Keratinocyte (primary cell): Measurements from ENCODE around the gene PCDHGC4. TPM values are rescaled to one million over a fixed set of nuclear protein-coding genes. Genes with fewer than 3 reads are reported as not detected.

ENCODE experiments used
- DNase-seq: peaks from one replicate; pipeline ENCODE4 v3.0.0-alpha.2; 2011; ENCODE audit warnings: low read depth, missing footprints, low spot score
- FAIRE-seq: peaks from 2 replicates; lab custom pipeline; 2011; peaks lifted over from hg19 to GRCh38; lab: Jason Lieb, UNC
- H2AFZ ChIP-seq: 2 replicates; pipeline ENCODE4 v1.6.0; 2012; ENCODE audit warnings: low read length, control low read depth, inconsistent platforms; ENCODE audit not compliant: control insufficient read depth
- H3K27ac ChIP-seq: 2 replicates; pipeline ENCODE4 v1.5.1; 2011; ENCODE audit warnings: low read length; ENCODE audit not compliant: control insufficient read depth, insufficient read depth
- H3K27me3 ChIP-seq: 3 replicates; pipeline ENCODE4 v1.6.0; 2011; ENCODE audit warnings: low read length; ENCODE audit not compliant: control insufficient read depth, insufficient read depth; ENCODE audit errors: extremely low read depth
- H3K36me3 ChIP-seq, 2 experiments: 2 replicates in 1 of 2; 3 replicates in 1 of 2; pipeline ENCODE4 v1.5.1; 2011; ENCODE audit warnings: low read length in 2 of 2, mild to moderate bottlenecking in 1 of 2; ENCODE audit not compliant: control insufficient read depth in 2 of 2, insufficient read depth in 2 of 2; ENCODE audit errors: extremely low read depth in 1 of 2
- H3K4me1 ChIP-seq: 3 replicates; pipeline ENCODE4 v1.5.1; 2011; ENCODE audit warnings: low read length; ENCODE audit not compliant: control insufficient read depth, insufficient read depth; ENCODE audit errors: extremely low read depth
- H3K4me2 ChIP-seq: 3 replicates; pipeline ENCODE4 v1.6.0; 2011; ENCODE audit warnings: low read depth, low read length; ENCODE audit not compliant: control insufficient read depth, insufficient read depth; ENCODE audit errors: extremely low read depth
- H3K4me3 ChIP-seq, 3 experiments: fragments of 200-600 bp in 1 of 3; sonication (generic) in 1 of 3; 2 replicates in 2 of 3; 3 replicates in 1 of 3; pipeline ENCODE4 v1.5.1; 2011 to 2016; ENCODE audit warnings: low read length in 3 of 3, mild to moderate bottlenecking in 3 of 3, control low read depth in 2 of 3, inconsistent platforms in 1 of 3, low read depth in 1 of 3, mixed read lengths in 1 of 3, mixed run types in 1 of 3, moderate library complexity in 1 of 3; ENCODE audit not compliant: control insufficient read depth in 2 of 3, insufficient read depth in 2 of 3; ENCODE audit errors: extremely low read depth in 1 of 3
- H3K79me2 ChIP-seq: 2 replicates; pipeline ENCODE4 v1.6.0; 2012; ENCODE audit warnings: low read length; ENCODE audit not compliant: control insufficient read depth, insufficient read depth
- H3K9ac ChIP-seq: 3 replicates; pipeline ENCODE4 v1.6.0; 2011; ENCODE audit warnings: low read length; ENCODE audit not compliant: control insufficient read depth, insufficient read depth; ENCODE audit errors: extremely low read depth
- H3K9me1 ChIP-seq: 3 replicates; pipeline ENCODE4 v1.6.0; 2011; ENCODE audit warnings: low read length; ENCODE audit not compliant: control insufficient read depth, insufficient read depth; ENCODE audit errors: extremely low read depth
- H3K9me3 ChIP-seq: 2 replicates; pipeline ENCODE4 v1.5.1; 2012; ENCODE audit warnings: low read depth, low read length; ENCODE audit not compliant: control insufficient read depth
- H4K20me1 ChIP-seq: 3 replicates; pipeline ENCODE4 v1.6.0; 2011; ENCODE audit warnings: low read length; ENCODE audit not compliant: control insufficient read depth, insufficient read depth; ENCODE audit errors: extremely low read depth
- EZH2 ChIP-seq: IDR thresholded peaks from one replicate; pipeline ENCODE4 v1.6.1; 2012; ENCODE audit warnings: inconsistent platforms, mild to moderate bottlenecking, low read length, moderate library complexity
- dilution Hi-C: fragments of 300-500 bp; cut with MboI; formaldehyde crosslinking; loops from one replicate; pipeline ENCODE4 v1.7.0; 2020; ENCODE audit warnings: low sequenced_read_pairs; ENCODE audit not compliant: extremely low pct_ligation_motif_present
- polyA plus RNA-seq, 5 experiments: library from polyadenylated mRNA; depleted of rRNA in 3 of 5; stranded (reverse) in 3 of 5; stranded (forward) in 1 of 5; unstranded in 1 of 5; fragments of >200 nt; gene quantifications; 1 replicate in 1 of 5; 2 replicates in 3 of 5; 3 replicates in 1 of 5; pipeline versions ENCODE4 v1.2.1 to v1.2.3, GENCODE V29; 2011 to 2012; ENCODE audit warnings: missing spikeins in 2 of 5, low read depth in 1 of 5, low replicate concordance in 1 of 5
- TF ChIP-seq, protein P1 (sequence below), 3 experiments: IDR thresholded peaks in 1 of 3; conservative IDR thresholded peaks in 1 of 3; optimal IDR thresholded peaks in 1 of 3; 2 replicates in 2 of 3; 3 replicates in 1 of 3; pipeline versions ENCODE3 to v1.5.1; 2011; ENCODE audit warnings: low read length in 3 of 3, mild to moderate bottlenecking in 3 of 3, moderate library complexity in 2 of 3, control low read depth in 1 of 3, inconsistent platforms in 1 of 3; ENCODE audit not compliant: insufficient read depth in 2 of 3; ENCODE audit errors: extremely low read depth in 1 of 3

The PCDHGC4 gene
- polyA plus RNA-seq, 1 donor (not counting 4 experiments of a cell fraction or from before 2014, with no cell fraction given) = 0.13 TPM

GRCh38 chr5:141533897-141534296 is 49.1 kb downstream of the PCDHGC4 start:
- dilution Hi-C loops = no loop called here

GRCh38 chr5:141534492-141535213 is 49.8 kb downstream of the PCDHGC4 start:
- TF ChIP-seq, protein P1, sequence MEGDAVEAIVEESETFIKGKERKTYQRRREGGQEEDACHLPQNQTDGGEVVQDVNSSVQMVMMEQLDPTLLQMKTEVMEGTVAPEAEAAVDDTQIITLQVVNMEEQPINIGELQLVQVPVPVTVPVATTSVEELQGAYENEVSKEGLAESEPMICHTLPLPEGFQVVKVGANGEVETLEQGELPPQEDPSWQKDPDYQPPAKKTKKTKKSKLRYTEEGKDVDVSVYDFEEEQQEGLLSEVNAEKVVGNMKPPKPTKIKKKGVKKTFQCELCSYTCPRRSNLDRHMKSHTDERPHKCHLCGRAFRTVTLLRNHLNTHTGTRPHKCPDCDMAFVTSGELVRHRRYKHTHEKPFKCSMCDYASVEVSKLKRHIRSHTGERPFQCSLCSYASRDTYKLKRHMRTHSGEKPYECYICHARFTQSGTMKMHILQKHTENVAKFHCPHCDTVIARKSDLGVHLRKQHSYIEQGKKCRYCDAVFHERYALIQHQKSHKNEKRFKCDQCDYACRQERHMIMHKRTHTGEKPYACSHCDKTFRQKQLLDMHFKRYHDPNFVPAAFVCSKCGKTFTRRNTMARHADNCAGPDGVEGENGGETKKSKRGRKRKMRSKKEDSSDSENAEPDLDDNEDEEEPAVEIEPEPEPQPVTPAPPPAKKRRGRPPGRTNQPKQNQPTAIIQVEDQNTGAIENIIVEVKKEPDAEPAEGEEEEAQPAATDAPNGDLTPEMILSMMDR (optimal IDR thresholded peaks at IDR 0.05 in 1 of 3, IDR thresholded peaks at IDR 0.05 in 1 of 3, conservative IDR thresholded peaks at IDR 0.05 in 1 of 3; ENCODE audit: extremely low read depth in 1 of 3, insufficient read depth in 2 of 3, low read length in 3 of 3) = no peak
- no peak for TF ChIP-seq EZH2
- Histone ChIP-seq H3K79me2 (no peaks in the 10 kb centered on the region), H3K4me2 (no peak overlapping the region), H3K27ac (no peak overlapping the region), H4K20me1 (no peaks in the 10 kb centered on the region), H2AFZ (no peak overlapping the region), H3K9me3 (no peaks in the 10 kb centered on the region), H3K9me1 (no peaks in the 10 kb centered on the region), H3K4me3 (no peak overlapping the region), H3K9ac (no peak overlapping the region), H3K36me3 (peaks cover 4 to 12% of the 10 kb centered on the region in 2 experiments), H3K4me1 (peaks cover under 1% of the 10 kb centered on the region), H3K27me3 (no peaks in the 10 kb centered on the region)
- dilution Hi-C loops = no loop called here
- FAIRE-seq = no peak
- no peak for DNase-seq

More at GRCh38 chr5:141533897-141534296, 49.1 kb downstream of the PCDHGC4 start:
- Histone ChIP-seq H3K9me1 (no peaks in the 10 kb centered on the region), H3K4me3 (no peak overlapping the region), H3K9me3 (no peaks in the 10 kb centered on the region), H3K9ac (no peak overlapping the region), H2AFZ (no peak overlapping the region), H3K4me1 (peaks cover 8% of the 10 kb centered on the region), H4K20me1 (no peaks in the 10 kb centered on the region), H3K4me2 (no peak overlapping the region), H3K27ac (no peak overlapping the region), H3K36me3 (peaks cover 11 to 12% of the 10 kb centered on the region in 2 experiments), H3K27me3 (no peaks in the 10 kb centered on the region), H3K79me2 (no peaks in the 10 kb centered on the region)
- no peak for TF ChIP-seq EZH2
- no peak for FAIRE-seq
- DNase-seq = no peak

Other genes with a start within 250 kb of the PCDHGC4 start
- 0.03 to 0.31 TPM (median 0.09 TPM) in 3 replicates for gene PCDHB15, start 239.6 kb upstream of the PCDHGC4 start, polyA plus RNA-seq
- gene SLC25A2, start 181.0 kb upstream of the PCDHGC4 start, polyA plus RNA-seq = not detected in 3 replicates
- 37.5 to 58.9 TPM (median 47.5 TPM) in 3 replicates for gene TAF7, start 164.2 kb upstream of the PCDHGC4 start, polyA plus RNA-seq
- gene PCDHGA1, start 154.5 kb upstream of the PCDHGC4 start, polyA plus RNA-seq = 0.08 to 0.17 TPM (median 0.09 TPM) in 3 replicates
- gene PCDHGA2, start 146.3 kb upstream of the PCDHGC4 start, polyA plus RNA-seq = 0.14 to 0.37 TPM (median 0.35 TPM) in 3 replicates
- 0.03 to 0.05 TPM in 2 of 3 replicates, not detected in the other for gene PCDHGA3, start 141.2 kb upstream of the PCDHGC4 start, polyA plus RNA-seq
- gene PCDHGB1, start 134.9 kb upstream of the PCDHGC4 start, polyA plus RNA-seq = 0.08 to 0.15 TPM (median 0.09 TPM) in 3 replicates
- 0.05 to 0.15 TPM (median 0.14 TPM) in 3 replicates for gene PCDHGA4, start 130.0 kb upstream of the PCDHGC4 start, polyA plus RNA-seq
- 0.12 to 0.15 TPM (median 0.12 TPM) in 3 replicates for gene PCDHGB2, start 125.0 kb upstream of the PCDHGC4 start, polyA plus RNA-seq
- gene PCDHGA5, start 120.9 kb upstream of the PCDHGC4 start, polyA plus RNA-seq = 0.01 to 0.07 TPM (median 0.06 TPM) in 3 replicates
- 0.17 to 0.28 TPM (median 0.18 TPM) in 3 replicates for gene PCDHGB3, start 114.8 kb upstream of the PCDHGC4 start, polyA plus RNA-seq
- 0.16 to 0.36 TPM (median 0.28 TPM) in 3 replicates for gene PCDHGA6, start 111.1 kb upstream of the PCDHGC4 start, polyA plus RNA-seq
- gene PCDHGA7, start 102.3 kb upstream of the PCDHGC4 start, polyA plus RNA-seq = 0.13 to 0.24 TPM (median 0.14 TPM) in 3 replicates
- gene PCDHGB4, start 97.3 kb upstream of the PCDHGC4 start, polyA plus RNA-seq = 1.6 to 2.7 TPM (median 2.4 TPM) in 3 replicates
- 0.08 to 0.09 TPM (median 0.09 TPM) in 3 replicates for gene PCDHGA8, start 92.4 kb upstream of the PCDHGC4 start, polyA plus RNA-seq
- gene PCDHGB5, start 87.1 kb upstream of the PCDHGC4 start, polyA plus RNA-seq = 1.8 to 4.3 TPM (median 1.9 TPM) in 3 replicates
- 0.24 to 0.35 TPM (median 0.28 TPM) in 3 replicates for gene PCDHGA9, start 82.3 kb upstream of the PCDHGC4 start, polyA plus RNA-seq
- 0.19 to 0.30 TPM (median 0.23 TPM) in 3 replicates for gene PCDHGB6, start 77.0 kb upstream of the PCDHGC4 start, polyA plus RNA-seq
- 1.3 to 1.8 TPM (median 1.6 TPM) in 3 replicates for gene PCDHGA10, start 72.0 kb upstream of the PCDHGC4 start, polyA plus RNA-seq
- gene PCDHGB7, start 67.4 kb upstream of the PCDHGC4 start, polyA plus RNA-seq = 0.66 to 1.1 TPM (median 0.69 TPM) in 3 replicates
- 1.4 to 2.5 TPM (median 1.4 TPM) in 3 replicates for gene PCDHGA11, start 64.0 kb upstream of the PCDHGC4 start, polyA plus RNA-seq
- gene PCDHGA12, start 54.5 kb upstream of the PCDHGC4 start, polyA plus RNA-seq = 0.69 to 1.9 TPM (median 1.0 TPM) in 3 replicates
- 9.8 to 45.1 TPM (median 15.2 TPM) in 3 replicates for gene PCDHGC3, start 9.1 kb upstream of the PCDHGC4 start, polyA plus RNA-seq
- gene PCDHGC5, start 4.1 kb downstream of the PCDHGC4 start, polyA plus RNA-seq = 0.77 to 1.6 TPM (median 1.5 TPM) in 3 replicates
- gene DIAPH1, start 134.0 kb downstream of the PCDHGC4 start, polyA plus RNA-seq = 64.7 to 130 TPM (median 72.0 TPM) in 3 replicates
- 93.6 to 97.4 TPM (median 96.0 TPM) in 3 replicates for gene HDAC3, start 151.8 kb downstream of the PCDHGC4 start, polyA plus RNA-seq
- gene RELL2, start 152.0 kb downstream of the PCDHGC4 start, polyA plus RNA-seq = 8.9 to 11.1 TPM (median 10.2 TPM) in 3 replicates
- gene FCHSD1, start 166.4 kb downstream of the PCDHGC4 start, polyA plus RNA-seq = 9.7 to 17.1 TPM (median 13.5 TPM) in 3 replicates
- 1.3 to 2.4 TPM (median 1.3 TPM) in 3 replicates for gene ARAP3, start 197.2 kb downstream of the PCDHGC4 start, polyA plus RNA-seq